Astrocyte (in vitro differentiated cells and primary cell): ENCODE measurements around the gene UBAC2.

Experiments
- EZH2 ChIP-seq: IDR thresholded peaks from 2 replicates; pipeline ENCODE4 v1.6.1; 2012; ENCODE audit warnings: mild to moderate bottlenecking, low read length, inconsistent platforms; ENCODE audit not compliant: insufficient read depth
- TF ChIP-seq, protein P1 (sequence below): IDR thresholded peaks from 2 replicates; pipeline ENCODE4 v1.5.1; 2011; ENCODE audit warnings: low read depth, mild to moderate bottlenecking, inconsistent platforms, low read length, moderate library complexity; ENCODE audit not compliant: insufficient read depth

DNA sequence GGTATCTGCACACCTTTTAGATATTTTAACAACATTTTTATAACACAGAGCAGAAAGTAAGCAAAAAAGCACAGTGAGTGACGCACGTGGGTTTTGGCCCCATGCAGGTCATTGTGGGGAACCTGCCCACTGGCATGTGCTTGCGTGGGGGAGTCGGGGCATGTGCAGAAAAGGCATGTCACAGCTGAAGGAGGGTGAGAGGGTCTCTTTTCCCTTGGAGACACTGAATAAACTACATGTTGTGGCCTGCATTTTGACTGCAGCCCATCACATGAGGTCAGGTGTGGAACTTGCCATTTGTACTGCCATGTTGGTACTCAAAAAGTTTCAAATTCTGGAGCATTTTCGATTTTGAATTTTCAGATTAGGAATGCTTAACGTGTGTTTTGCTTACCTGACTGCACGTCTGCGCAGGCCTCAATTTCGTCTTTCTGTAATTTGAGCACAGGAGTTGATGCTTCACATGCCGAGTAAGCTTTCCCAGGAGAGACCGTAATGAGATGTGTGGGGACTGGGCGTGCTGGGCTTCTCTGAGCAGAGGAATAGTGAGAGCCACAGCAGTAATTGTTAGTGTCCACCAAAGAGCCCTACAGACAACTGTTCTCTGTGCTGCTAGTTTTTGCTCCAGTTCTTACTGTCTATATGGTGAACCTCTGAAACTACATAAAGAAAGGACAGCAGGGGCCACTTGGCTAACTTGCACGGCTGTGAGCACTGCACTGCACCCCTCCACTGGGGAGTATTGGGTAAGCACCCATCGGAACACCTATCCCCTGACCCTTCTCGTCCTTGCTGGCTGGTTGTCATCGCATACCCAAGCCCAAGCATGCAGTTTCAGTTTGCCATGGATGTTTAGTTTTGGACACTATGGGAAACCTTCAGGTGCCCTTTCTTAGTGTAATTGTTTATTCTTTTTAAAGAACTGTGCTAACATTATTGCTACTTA is 179.5 kb downstream of the UBAC2 start:
- TF ChIP-seq, protein P1, sequence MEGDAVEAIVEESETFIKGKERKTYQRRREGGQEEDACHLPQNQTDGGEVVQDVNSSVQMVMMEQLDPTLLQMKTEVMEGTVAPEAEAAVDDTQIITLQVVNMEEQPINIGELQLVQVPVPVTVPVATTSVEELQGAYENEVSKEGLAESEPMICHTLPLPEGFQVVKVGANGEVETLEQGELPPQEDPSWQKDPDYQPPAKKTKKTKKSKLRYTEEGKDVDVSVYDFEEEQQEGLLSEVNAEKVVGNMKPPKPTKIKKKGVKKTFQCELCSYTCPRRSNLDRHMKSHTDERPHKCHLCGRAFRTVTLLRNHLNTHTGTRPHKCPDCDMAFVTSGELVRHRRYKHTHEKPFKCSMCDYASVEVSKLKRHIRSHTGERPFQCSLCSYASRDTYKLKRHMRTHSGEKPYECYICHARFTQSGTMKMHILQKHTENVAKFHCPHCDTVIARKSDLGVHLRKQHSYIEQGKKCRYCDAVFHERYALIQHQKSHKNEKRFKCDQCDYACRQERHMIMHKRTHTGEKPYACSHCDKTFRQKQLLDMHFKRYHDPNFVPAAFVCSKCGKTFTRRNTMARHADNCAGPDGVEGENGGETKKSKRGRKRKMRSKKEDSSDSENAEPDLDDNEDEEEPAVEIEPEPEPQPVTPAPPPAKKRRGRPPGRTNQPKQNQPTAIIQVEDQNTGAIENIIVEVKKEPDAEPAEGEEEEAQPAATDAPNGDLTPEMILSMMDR: no peak
- no peak for TF ChIP-seq EZH2
